ENCODE measurements around the gene PROSER3. TPM values are rescaled to one million over a fixed set of nuclear protein-coding genes. Genes with fewer than 3 reads are reported as not detected.

Gene PROSER3
- total and polyA plus RNA-seq, 9 of the 15 experiments (the other 6 are each of a cell fraction or from before 2014, with no cell fraction given) = 1.0 to 39.5 (median 5.1) TPM

GRCh38 chr19:35722897-35723296, 35.1 kb upstream of the PROSER3 start:
- in situ Hi-C loops (cut with MboI) = no loop called here
- POLR2A ChIA-PET = interaction anchor here (0.7 to 3.2 kb wide), 5 partner anchors 12 to 1356 kb away, joined by 3 to 19 read pairs (median 8); partner anchors contain the start of genes PSENEN, U2AF1L4 and ZNF420

More at GRCh38 chr19:35722897-35723296, 35.1 kb upstream of the PROSER3 start:
- TF ChIP-seq RBFOX2 (IDR thresholded peaks at IDR 0.05; ENCODE audit: low read depth, low read length) (peak; percentile 3; the same call in 1 of the 2 replicates), TAL1 (IDR thresholded peaks at IDR 0.05) (no peak), ZNF224 (CRISPR knock-in tag; IDR thresholded peaks at IDR 0.05) (no peak), STAT5A (IDR thresholded peaks at IDR 0.05; ENCODE audit: borderline replicate concordance, low read length) (no peak), FOXJ3 (CRISPR knock-in tag; IDR thresholded peaks at IDR 0.05) (no peak), CBFB (CRISPR knock-in tag; IDR thresholded peaks at IDR 0.05) (no peak), RFX5 (IDR thresholded peaks at IDR 0.05; ENCODE audit: low read depth, low read length) (no peak), KDM5B (IDR thresholded peaks at IDR 0.05; ENCODE audit: insufficient replicate concordance, low read depth, low read length) (no peak), CTBP1 (IDR thresholded peaks at IDR 0.05; ENCODE audit: borderline replicate concordance) (no peak), ZNF3 (CRISPR knock-in tag; IDR thresholded peaks at IDR 0.05) (no peak), SMARCE1 (IDR thresholded peaks at IDR 0.05) (no peak), POLR2G (IDR thresholded peaks at IDR 0.05; ENCODE audit: low read depth, low read length) (peak; percentile 23; the same call in 1 of the 2 replicates), PURB (CRISPR knock-in tag; IDR thresholded peaks at IDR 0.05; ENCODE audit: low read depth) (no peak)
- TF ChIP-seq, protein P1, sequence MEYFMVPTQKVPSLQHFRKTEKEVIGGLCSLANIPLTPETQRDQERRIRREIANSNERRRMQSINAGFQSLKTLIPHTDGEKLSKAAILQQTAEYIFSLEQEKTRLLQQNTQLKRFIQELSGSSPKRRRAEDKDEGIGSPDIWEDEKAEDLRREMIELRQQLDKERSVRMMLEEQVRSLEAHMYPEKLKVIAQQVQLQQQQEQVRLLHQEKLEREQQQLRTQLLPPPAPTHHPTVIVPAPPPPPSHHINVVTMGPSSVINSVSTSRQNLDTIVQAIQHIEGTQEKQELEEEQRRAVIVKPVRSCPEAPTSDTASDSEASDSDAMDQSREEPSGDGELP (CRISPR knock-in tag; IDR thresholded peaks at IDR 0.05; ENCODE audit: borderline replicate concordance) = no peak
- DNase-seq (ENCODE audit: extremely low read depth in 1 of 4, low spot score in 3 of 4) = no peak
- no TSS peak for BruUV-seq (replicated peaks)
- Histone ChIP-seq H3K4me1 (replicated peaks in 1 of 2; ENCODE audit: control insufficient read depth in 2 of 2, insufficient read depth in 2 of 2, low read length in 2 of 2) (peaks cover 7 to 33% of the 10 kb centered on the region in 2 experiments), H3K9ac (ENCODE audit: insufficient read depth in 1 of 2, low read depth in 2 of 2, low read length in 2 of 2) (0 out of 4 replicates have a peak overlapping the region, but pooled peaks of 1 of the 2 experiments have one; percentile 32), H4K20me1 (replicated peaks; ENCODE audit: control insufficient read depth, insufficient read depth, low read length) (0 out of 2 replicates have a peak, but pooled peaks cover 11% of the 10 kb centered on the region), H3K9me3 (replicated peaks; ENCODE audit: control insufficient read depth, insufficient read depth, low read depth, low read length) (no peaks in the 10 kb centered on the region), H3K4me2 (ENCODE audit: insufficient read depth, low read length) (no peak overlapping the region), H3K4me3 (no peak overlapping the region), H3K27me3 (ENCODE audit: control insufficient read depth in 2 of 2, insufficient read depth in 2 of 2, low read length in 2 of 2) (no peaks in the 10 kb centered on the region), H3K27ac (ENCODE audit: extremely low read depth, low read depth, low read length) (no peak overlapping the region), H3K9me1 (ENCODE audit: control insufficient read depth, insufficient read depth, low read length) (no peaks in the 10 kb centered on the region), H3K36me3 (ENCODE audit: control insufficient read depth, insufficient read depth, low read length) (peaks cover 82% of the 10 kb centered on the region; the same call in 2 of the 3 replicates), H2AFZ (ENCODE audit: low read depth, low read length) (no peak overlapping the region), H3K79me2 (ENCODE audit: control insufficient read depth, insufficient read depth, low read length) (peaks cover 33% of the 10 kb centered on the region)
- no peak for ATAC-seq
- 100% methylated on average over 11 of the region's 16 CpGs for WGBS (ENCODE audit: insufficient coverage, low coverage, missing lambda C conversion rate)
- FAIRE-seq = no peak
- CTCF ChIA-PET (ENCODE audit: low intra/inter-chr PET ratio) = no interaction called here
- intact Hi-C loops (cut with micrococcal nuclease) = no loop called here

All from K562 (cell line).